GM12874 (cell line): ENCODE data around the gene CORO1C.

ENCODE experiments used
- CTCF ChIP-seq: IDR thresholded peaks from 2 replicates; pipeline ENCODE4 v1.5.1; 2011; ENCODE audit warnings: low read depth, mild to moderate bottlenecking, control low read depth, low read length, moderate library complexity; ENCODE audit not compliant: insufficient read depth

The CORO1C gene

DNA sequence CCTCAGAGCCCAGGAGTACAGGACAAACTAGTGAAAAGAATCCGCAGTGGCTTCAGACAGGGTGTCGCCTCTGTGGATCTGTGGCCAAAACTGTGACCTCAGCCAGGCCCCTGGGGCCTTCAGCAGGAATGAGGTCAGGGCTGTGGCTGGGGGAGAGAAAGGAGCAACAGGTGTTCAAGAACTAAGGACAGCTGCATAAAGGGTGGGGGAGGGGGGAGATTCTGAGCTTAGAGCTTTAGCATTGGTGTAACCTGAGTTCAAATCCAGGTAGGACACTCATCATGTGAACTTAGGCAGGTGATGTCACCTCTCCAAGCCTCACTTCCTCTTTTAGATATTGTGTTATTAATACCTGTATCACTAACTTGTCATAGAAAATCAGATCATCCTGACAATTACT, 40.9 kb upstream of the CORO1C start:
- TF ChIP-seq CTCF = no peak

- TF ChIP-seq CTCF = no peak
Measured at GRCh38 chr12:108770963-108771362, 39.6 kb upstream of the CORO1C start.

DNA sequence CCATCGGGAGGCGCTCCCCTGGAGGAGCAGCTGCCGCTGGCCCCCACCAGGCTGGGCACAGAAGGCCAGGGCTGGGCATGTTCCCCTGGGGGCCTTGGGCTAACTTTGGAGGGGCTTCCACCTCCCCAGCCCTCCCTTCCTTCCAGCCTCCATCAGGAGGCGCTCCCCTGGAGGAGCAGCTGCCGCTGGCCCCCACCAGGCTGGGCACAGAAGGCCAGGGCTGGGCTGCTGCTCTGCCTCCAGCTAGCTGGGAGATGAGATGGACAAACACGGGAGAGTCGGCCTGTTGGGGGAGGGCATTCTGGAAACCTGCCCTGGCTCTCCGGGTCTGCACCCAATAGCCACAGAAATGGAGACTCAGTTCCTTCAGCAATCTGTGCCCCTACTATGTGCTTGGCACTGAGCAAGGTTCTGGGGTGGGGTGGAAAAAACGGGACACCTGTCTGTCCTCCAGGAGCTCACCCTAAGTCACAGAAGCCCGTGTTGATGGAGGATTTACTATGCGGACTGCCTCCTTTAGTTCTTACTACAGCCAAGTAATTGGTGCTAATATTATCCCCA, 39.0 kb upstream of the CORO1C start:
- no peak for TF ChIP-seq CTCF

- TF ChIP-seq CTCF = no peak
Measured at GRCh38 chr12:108768591-108769500, 37.5 kb upstream of the CORO1C start.

GRCh38 chr12:108766294-108766693, 35.0 kb upstream of the CORO1C start:
- no peak for TF ChIP-seq CTCF

DNA sequence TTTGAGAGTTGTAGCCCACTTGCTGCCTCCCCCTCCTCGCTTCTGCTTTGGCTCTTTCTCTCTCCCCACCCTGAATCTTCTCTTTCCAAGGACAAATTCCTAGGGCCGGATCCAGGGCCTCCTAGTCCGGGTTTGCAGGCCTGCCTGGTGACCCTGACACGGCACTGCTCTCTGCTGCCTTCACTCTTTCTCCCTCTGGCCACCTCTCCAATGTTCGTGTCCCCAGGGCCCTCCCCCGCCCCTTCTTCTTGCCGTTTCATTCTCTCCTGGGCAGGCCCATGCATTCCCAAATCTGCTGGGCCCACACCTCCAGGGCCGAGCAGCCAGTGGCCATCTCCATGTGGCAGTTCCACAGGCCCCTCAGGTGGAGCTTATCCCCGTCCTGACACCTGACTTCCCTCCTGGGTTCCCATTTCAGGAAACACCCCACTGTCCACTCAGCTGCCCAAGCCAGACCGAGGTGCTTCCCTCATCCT, 34.0 kb upstream of the CORO1C start:
- no peak for TF ChIP-seq CTCF

- TF ChIP-seq CTCF = no peak
Measured at GRCh38 chr12:108764540-108765288, 33.4 kb upstream of the CORO1C start.
